PFSK-1 (cell line): ENCODE measurements around the gene ACVR1.

Experiments
- FOXP2 ChIP-seq: optimal IDR thresholded peaks from 2 replicates; pipeline ENCODE3; 2011; ENCODE audit warnings: borderline replicate concordance, control low read depth, inconsistent platforms; ENCODE audit not compliant: insufficient read depth; ENCODE audit errors: extremely low read length, extremely low read depth
- POLR2AphosphoS5 ChIP-seq: IDR thresholded peaks from 2 replicates; pipeline ENCODE4 v1.6.1; 2012; ENCODE audit warnings: low read depth, mild to moderate bottlenecking, control low read depth, low read length, moderate library complexity
- SIN3A ChIP-seq: IDR thresholded peaks from 2 replicates; pipeline ENCODE4 v1.6.1; 2012; ENCODE audit warnings: mild to moderate bottlenecking, low read length, moderate library complexity, borderline replicate concordance; ENCODE audit not compliant: insufficient read depth
- TAF1 ChIP-seq: IDR thresholded peaks from 2 replicates; pipeline ENCODE4 v1.6.1; 2012; ENCODE audit warnings: low read length, control low read depth, borderline replicate concordance; ENCODE audit not compliant: insufficient read depth
- TF ChIP-seq, protein P1 (sequence below), 2 experiments: IDR thresholded peaks; 2 replicates each; pipeline versions ENCODE4 v1.6.1 to v1.8.0; 2011 to 2012; ENCODE audit warnings: low read depth in 2 of 2, low read length in 2 of 2, control low read depth in 1 of 2, inconsistent platforms in 1 of 2, mild to moderate bottlenecking in 1 of 2, moderate library complexity in 1 of 2; ENCODE audit not compliant: insufficient read depth in 1 of 2

The ACVR1 gene

DNA sequence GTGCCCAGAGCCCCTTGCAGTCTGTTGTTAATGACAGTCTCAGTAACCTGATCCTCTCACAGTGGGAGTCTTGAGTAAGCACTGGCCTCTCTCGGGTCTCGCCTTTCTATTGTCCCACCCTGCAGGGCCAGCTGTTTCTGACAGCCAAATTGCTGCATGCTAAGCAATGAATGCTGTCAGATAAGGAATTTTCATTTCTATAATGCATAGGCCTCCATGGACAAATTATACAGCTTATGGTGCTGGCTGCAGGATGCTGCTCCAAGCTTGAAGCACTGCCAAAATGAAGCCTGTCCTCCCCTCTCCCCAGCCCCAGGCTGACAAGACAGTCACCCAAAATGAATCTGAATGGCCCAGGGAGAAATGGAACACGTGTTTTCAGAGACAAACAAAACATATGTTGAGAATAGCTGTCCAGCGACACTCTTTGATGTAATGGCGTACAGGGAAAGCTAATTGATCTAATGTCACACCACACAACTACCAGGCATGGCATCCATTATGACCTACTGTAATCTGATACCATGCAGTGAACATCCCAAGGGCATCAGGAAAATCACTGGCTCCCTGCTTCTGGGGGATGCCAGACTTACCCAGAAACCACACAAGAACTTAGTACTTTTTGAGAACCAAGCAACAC, 36.8 kb downstream of the ACVR1 start:
- TF ChIP-seq FOXP2 (no peak), SIN3A (peak; percentile 99), POLR2AphosphoS5 (no peak), TAF1 (0 out of 2 replicates have a peak, but pooled peaks have one; percentile 33)
- TF ChIP-seq, protein P1, sequence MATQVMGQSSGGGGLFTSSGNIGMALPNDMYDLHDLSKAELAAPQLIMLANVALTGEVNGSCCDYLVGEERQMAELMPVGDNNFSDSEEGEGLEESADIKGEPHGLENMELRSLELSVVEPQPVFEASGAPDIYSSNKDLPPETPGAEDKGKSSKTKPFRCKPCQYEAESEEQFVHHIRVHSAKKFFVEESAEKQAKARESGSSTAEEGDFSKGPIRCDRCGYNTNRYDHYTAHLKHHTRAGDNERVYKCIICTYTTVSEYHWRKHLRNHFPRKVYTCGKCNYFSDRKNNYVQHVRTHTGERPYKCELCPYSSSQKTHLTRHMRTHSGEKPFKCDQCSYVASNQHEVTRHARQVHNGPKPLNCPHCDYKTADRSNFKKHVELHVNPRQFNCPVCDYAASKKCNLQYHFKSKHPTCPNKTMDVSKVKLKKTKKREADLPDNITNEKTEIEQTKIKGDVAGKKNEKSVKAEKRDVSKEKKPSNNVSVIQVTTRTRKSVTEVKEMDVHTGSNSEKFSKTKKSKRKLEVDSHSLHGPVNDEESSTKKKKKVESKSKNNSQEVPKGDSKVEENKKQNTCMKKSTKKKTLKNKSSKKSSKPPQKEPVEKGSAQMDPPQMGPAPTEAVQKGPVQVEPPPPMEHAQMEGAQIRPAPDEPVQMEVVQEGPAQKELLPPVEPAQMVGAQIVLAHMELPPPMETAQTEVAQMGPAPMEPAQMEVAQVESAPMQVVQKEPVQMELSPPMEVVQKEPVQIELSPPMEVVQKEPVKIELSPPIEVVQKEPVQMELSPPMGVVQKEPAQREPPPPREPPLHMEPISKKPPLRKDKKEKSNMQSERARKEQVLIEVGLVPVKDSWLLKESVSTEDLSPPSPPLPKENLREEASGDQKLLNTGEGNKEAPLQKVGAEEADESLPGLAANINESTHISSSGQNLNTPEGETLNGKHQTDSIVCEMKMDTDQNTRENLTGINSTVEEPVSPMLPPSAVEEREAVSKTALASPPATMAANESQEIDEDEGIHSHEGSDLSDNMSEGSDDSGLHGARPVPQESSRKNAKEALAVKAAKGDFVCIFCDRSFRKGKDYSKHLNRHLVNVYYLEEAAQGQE (IDR thresholded peaks at IDR 0.05; ENCODE audit: insufficient read depth in 1 of 2, low read depth in 2 of 2, low read length in 2 of 2): peak in 1 of 2 experiments; percentile 67; a peak in 1 of 4 replicates

DNA sequence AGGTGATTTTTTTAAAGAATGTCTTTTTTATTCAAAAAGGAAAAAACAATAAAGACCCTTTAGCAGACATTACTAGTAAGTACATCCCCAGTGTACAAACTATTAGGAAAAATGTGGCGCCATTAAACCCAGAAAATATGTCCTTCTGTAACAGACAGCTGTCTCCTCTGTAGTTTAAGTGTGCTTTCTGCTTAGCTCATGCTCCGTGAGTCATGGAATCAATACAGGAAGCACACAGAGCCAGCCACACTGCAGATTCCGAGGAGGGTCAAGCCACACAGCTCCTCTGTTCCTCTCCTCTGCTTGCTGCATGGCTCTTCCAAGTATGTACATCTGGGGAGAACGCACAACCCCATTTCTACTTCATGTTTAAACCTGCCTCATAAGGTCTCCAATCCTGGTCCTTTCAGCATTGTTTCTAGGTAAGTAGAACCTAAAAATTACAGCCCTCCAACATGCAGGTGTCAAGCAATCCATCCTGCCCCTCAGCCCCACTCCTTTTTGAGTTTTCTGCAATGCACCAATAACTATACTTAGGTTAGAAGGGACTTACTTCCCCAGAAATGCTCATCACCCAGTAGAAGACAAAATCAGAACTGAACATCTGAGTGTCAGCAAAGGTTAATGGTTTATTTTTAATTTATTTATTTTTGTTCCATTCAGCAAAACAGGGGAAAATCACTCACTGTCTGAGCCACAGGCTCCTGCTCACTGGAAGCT, 37.5 kb downstream of the ACVR1 start:
- TF ChIP-seq POLR2AphosphoS5 (0 out of 2 replicates have a peak, but pooled peaks have one; percentile 29), FOXP2 (peak; percentile 71), SIN3A (no peak)

DNA sequence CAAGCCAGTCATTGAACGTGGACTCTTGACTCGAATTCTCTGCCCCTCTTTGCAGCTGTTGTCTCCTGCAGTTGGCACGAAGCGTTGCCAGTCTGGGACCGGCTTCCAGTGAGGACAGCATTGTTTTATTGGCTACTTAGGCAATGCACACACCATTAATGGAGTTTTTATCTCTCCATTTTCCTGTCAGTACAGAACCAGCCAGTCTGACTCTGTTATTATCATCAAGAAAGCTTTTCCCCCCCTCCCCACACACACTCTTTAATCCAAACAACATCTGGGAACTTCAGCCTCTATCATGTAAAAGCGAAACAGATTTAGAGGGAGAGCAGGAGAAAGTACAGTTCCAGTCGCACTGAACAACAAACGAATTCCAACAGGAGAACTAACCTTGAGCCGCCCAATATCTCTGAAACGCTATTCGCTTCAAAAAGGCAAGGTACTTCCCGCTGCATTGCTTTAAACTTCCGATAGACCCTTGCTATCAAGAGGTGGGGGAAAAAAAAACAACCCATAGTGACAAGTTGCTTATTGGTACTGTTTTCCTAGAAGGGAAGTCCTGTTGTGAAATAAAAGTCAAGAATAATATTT, 38.2 kb downstream of the ACVR1 start:
- no peak for TF ChIP-seq FOXP2
- no peak for TF ChIP-seq TAF1

DNA sequence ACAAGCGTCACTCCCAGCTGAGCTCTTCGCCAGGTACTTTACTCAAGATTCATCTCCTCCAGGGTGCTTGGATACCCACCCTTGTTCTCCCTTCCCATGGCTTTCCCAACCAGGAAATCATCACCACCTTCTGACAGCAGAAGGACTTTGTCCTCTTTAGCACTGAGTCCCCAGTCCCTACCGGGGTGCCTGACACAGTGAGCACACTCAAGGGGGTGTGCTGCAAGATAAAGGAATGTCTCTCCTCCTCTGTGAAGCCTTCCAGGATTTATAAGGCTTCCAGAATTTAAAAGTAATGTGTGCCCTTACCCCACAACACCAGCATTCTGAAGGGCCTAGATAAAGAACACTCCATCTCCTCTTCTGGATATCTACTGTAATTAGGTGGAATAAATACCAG, 39.6 kb downstream of the ACVR1 start:
- TF ChIP-seq, protein P1 (IDR thresholded peaks at IDR 0.05; ENCODE audit: insufficient read depth in 1 of 2, low read depth in 2 of 2, low read length in 2 of 2): no peak
- TF ChIP-seq TAF1 (no peak), POLR2AphosphoS5 (no peak), FOXP2 (no peak), SIN3A (no peak)

DNA sequence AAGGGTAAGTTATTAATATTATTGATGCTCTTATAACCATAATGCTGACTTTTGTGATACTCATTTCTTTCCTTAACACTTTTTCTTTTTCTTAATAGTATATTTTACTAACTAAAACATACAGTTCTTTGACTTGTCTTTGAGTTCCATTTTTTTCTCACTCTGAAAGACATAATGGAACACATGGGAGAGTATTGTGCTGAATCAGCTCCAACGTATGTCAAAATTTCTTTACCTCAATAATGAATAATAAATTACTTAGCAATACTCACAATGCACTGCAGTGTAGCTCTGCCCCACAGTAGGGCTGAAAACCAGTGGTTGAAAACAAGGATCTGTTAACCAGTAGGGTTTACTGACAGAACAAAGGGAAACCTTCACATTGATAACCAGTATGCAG, 40.7 kb downstream of the ACVR1 start:
- TF ChIP-seq FOXP2 (no peak), SIN3A (no peak), TAF1 (no peak)

DNA sequence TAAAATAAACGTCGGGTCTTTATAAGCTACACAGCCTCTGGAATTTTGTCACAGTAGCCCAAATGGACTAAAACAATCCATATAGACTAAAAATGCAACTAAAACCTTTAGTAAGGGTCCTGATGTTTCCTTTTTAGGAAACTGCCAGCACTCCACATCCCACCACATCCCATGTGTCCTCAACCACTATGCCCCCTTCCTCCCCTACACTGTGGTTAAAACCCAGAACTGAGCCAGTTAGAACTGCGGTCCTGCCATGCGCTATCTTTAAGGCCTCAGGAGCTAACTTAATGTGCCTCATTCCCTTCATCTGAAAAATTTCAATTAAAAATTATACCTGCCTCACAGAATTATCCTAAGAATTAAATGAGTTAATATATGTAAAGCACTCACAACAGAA, 41.1 kb downstream of the ACVR1 start:
- no peak for TF ChIP-seq POLR2AphosphoS5
- TF ChIP-seq SIN3A: no peak
- TF ChIP-seq, protein P1 (IDR thresholded peaks at IDR 0.05; ENCODE audit: insufficient read depth in 1 of 2, low read depth in 2 of 2, low read length in 2 of 2): no peak
- TF ChIP-seq FOXP2: no peak
- TF ChIP-seq TAF1: no peak

DNA sequence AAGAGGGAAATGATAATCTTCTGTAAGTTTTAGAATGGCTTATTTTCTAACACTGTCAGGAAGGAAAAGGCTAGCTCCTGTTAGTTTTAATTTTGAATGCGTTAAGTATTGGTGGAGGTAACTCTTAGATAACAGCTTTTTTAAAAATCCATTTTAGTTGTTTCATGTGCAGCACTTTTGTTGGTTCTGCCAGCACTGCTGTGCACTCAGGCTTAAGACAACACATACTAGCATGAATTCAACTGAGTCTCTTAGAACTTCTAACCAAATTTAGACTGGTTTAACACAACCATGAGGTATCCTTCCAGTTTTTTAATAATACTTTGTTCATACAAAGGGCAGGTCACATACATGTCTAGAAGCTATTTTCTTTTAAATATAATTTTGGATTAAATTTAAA, 42.4 kb downstream of the ACVR1 start:
- no peak for TF ChIP-seq FOXP2
- TF ChIP-seq SIN3A: no peak
- TF ChIP-seq, protein P1 (IDR thresholded peaks at IDR 0.05; ENCODE audit: insufficient read depth in 1 of 2, low read depth in 2 of 2, low read length in 2 of 2): no peak
- TF ChIP-seq POLR2AphosphoS5: no peak
- no peak for TF ChIP-seq TAF1
